PC-3 (cell line): ENCODE results near the gene C3orf38.

Experiments
- EZH2 ChIP-seq: fragments of 300-600 bp; sonication (generic); IDR thresholded peaks from one replicate; pipeline ENCODE4 v1.6.1; 2017; ENCODE audit warnings: antibody characterized with exemption, mild to moderate bottlenecking, low read length; ENCODE audit not compliant: unreplicated experiment
- TF ChIP-seq, protein P1 (sequence below): fragments of 300-600 bp; sonication (generic); conservative IDR thresholded peaks from 2 replicates; pipeline ENCODE4 v1.5.1; 2017; ENCODE audit warnings: antibody characterized with exemption, low read depth, mild to moderate bottlenecking, low read length

DNA sequence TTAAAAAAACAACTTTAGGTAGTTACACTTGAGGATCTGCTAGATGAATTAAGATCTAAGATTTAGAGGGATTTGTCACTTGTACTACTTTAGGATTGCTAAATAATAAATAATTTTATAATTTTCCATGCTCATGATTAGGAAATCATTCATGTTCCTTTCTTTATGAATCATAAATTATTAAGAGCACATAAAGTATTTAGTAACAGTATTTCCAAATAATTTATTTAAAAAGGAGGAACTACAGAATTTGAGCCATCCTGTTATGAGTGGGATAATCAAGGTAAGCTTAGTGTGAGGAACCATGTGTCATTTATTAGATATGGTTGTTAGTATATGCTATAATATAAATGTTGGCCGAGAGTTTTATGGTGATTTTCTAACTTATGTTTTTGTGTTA, 37.5 kb upstream of the C3orf38 start:
- TF ChIP-seq, protein P1, sequence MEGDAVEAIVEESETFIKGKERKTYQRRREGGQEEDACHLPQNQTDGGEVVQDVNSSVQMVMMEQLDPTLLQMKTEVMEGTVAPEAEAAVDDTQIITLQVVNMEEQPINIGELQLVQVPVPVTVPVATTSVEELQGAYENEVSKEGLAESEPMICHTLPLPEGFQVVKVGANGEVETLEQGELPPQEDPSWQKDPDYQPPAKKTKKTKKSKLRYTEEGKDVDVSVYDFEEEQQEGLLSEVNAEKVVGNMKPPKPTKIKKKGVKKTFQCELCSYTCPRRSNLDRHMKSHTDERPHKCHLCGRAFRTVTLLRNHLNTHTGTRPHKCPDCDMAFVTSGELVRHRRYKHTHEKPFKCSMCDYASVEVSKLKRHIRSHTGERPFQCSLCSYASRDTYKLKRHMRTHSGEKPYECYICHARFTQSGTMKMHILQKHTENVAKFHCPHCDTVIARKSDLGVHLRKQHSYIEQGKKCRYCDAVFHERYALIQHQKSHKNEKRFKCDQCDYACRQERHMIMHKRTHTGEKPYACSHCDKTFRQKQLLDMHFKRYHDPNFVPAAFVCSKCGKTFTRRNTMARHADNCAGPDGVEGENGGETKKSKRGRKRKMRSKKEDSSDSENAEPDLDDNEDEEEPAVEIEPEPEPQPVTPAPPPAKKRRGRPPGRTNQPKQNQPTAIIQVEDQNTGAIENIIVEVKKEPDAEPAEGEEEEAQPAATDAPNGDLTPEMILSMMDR, result no peak
- TF ChIP-seq EZH2, result no peak
